Measurements from ENCODE around the gene ZC3H4. TPM values are rescaled to one million over a fixed set of nuclear protein-coding genes. Genes with fewer than 3 reads are reported as not detected.

Gene ZC3H4
- total and polyA plus RNA-seq, 2 donors (not counting 1 experiment from before 2014, with no cell fraction given): 12.7 to 73.7 TPM

- H3K79me2 ChIP-seq (ENCODE audit: control insufficient read depth, insufficient read depth, low read length): peaks cover 74% of the 10 kb centered on the region
- no peak overlapping the region for H2AFZ ChIP-seq (ENCODE audit: insufficient read depth, low read depth, low read length, poor library complexity, severe bottlenecking)
- H3K4me1 ChIP-seq (ENCODE audit: control insufficient read depth in 2 of 2, insufficient read depth in 2 of 2, low read length in 2 of 2): no peaks in the 10 kb centered on the region
- no peak overlapping the region for H3K4me3 Mint-ChIP-seq
- peaks cover 4% of the 10 kb centered on the region for H3K4me1 Mint-ChIP-seq
- H3K9me3 ChIP-seq (ENCODE audit: control extremely low read depth in 1 of 3, control insufficient read depth in 2 of 3, insufficient read depth in 1 of 3, low read length in 2 of 3): no peaks in the 10 kb centered on the region
- no peaks in the 10 kb centered on the region for H3K9me3 Mint-ChIP-seq (ENCODE audit: insufficient read depth)
- ChIA-PET POLR2A (no interaction called here), CTCF (no interaction called here)
- ATAC-seq (ENCODE audit: low read depth) (no peak), DNase-seq (no peak)
- no peak overlapping the region for H3K27ac Mint-ChIP-seq
- intact Hi-C loops (cut with micrococcal nuclease): loop anchor here (5.0 kb wide), 1 partner anchor 38 kb away; the partner anchor contains the start of gene ZC3H4
- TF ChIP-seq, protein P1, sequence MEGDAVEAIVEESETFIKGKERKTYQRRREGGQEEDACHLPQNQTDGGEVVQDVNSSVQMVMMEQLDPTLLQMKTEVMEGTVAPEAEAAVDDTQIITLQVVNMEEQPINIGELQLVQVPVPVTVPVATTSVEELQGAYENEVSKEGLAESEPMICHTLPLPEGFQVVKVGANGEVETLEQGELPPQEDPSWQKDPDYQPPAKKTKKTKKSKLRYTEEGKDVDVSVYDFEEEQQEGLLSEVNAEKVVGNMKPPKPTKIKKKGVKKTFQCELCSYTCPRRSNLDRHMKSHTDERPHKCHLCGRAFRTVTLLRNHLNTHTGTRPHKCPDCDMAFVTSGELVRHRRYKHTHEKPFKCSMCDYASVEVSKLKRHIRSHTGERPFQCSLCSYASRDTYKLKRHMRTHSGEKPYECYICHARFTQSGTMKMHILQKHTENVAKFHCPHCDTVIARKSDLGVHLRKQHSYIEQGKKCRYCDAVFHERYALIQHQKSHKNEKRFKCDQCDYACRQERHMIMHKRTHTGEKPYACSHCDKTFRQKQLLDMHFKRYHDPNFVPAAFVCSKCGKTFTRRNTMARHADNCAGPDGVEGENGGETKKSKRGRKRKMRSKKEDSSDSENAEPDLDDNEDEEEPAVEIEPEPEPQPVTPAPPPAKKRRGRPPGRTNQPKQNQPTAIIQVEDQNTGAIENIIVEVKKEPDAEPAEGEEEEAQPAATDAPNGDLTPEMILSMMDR (IDR thresholded peaks at IDR 0.05): no peak
- TF ChIP-seq EZH2 (IDR thresholded peaks at IDR 0.05; ENCODE audit: borderline replicate concordance, insufficient read depth, low read depth, low read length, poor library complexity, severe bottlenecking): no peak
- H3K4me3 ChIP-seq (ENCODE audit: control extremely low read depth in 1 of 5, extremely low read depth in 1 of 5, insufficient read depth in 1 of 5, low read depth in 2 of 5, low read length in 4 of 5): no peak overlapping the region
- H3K9ac ChIP-seq (ENCODE audit: low read length): no peak overlapping the region
- no peaks in the 10 kb centered on the region for H3K27me3 Mint-ChIP-seq
- H3K36me3 ChIP-seq (replicated peaks in 1 of 2; ENCODE audit: control extremely low read depth in 1 of 2, control insufficient read depth in 1 of 2, extremely low read depth in 1 of 2, insufficient read depth in 2 of 2, low read length in 1 of 2): peaks cover 0 to 66% of the 10 kb centered on the region in 2 experiments
- WGBS (ENCODE audit: insufficient coverage): 43% methylated on average over 9 of the region's 9 CpGs
- peaks cover 64% of the 10 kb centered on the region for H4K20me1 ChIP-seq (ENCODE audit: control insufficient read depth, insufficient read depth, low read length, poor library complexity, severe bottlenecking)
- no peak overlapping the region for H3K27ac ChIP-seq (ENCODE audit: low read length in 2 of 2)
- H3K4me2 ChIP-seq (replicated peaks; ENCODE audit: low read depth, low read length, poor library complexity, severe bottlenecking): no peak overlapping the region
- H3K27me3 ChIP-seq (replicated peaks in 1 of 4; ENCODE audit: control extremely low read depth in 1 of 4, control insufficient read depth in 3 of 4, insufficient read depth in 4 of 4, low read length in 3 of 4): no peaks in the 10 kb centered on the region
Observed at GRCh38 chr19:47074621-47075020, 39.0 kb downstream of the ZC3H4 start.

DNA sequence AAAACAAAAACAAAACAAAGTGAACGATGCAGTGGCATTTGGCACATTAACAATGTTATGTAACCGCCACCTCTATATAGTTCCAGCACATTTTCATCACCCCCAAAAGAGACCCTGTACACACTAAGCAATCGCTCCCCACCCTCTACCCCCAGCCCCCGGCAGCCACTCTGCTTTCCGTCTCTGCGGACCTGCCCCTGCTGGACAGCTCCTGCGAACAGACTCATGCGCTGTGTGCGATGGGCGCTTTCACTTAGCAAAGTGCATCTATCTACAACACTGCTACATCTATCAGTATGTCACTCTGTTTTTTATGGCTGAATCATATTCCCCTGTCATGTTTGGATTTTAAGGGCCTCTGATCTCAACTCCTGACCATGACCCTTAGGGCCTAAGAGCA is 40.0 kb downstream of the ZC3H4 start:
- H3K27ac Mint-ChIP-seq: no peak overlapping the region
- peaks cover 73% of the 10 kb centered on the region for H3K79me2 ChIP-seq (ENCODE audit: control insufficient read depth, insufficient read depth, low read length)
- no peak overlapping the region for H3K27ac ChIP-seq (ENCODE audit: low read length in 2 of 2)
- no peaks in the 10 kb centered on the region for H3K9me3 ChIP-seq (ENCODE audit: control extremely low read depth in 1 of 3, control insufficient read depth in 2 of 3, insufficient read depth in 1 of 3, low read length in 2 of 3)
- POLR2A ChIA-PET: no interaction called here
- CTCF ChIA-PET: no interaction called here
- H3K9ac ChIP-seq (ENCODE audit: low read length): no peak overlapping the region
- TF ChIP-seq EZH2 (IDR thresholded peaks at IDR 0.05; ENCODE audit: borderline replicate concordance, insufficient read depth, low read depth, low read length, poor library complexity, severe bottlenecking): no peak
- TF ChIP-seq, protein P1 (IDR thresholded peaks at IDR 0.05): no peak
- no peaks in the 10 kb centered on the region for H3K9me3 Mint-ChIP-seq (ENCODE audit: insufficient read depth)
- peaks cover 4% of the 10 kb centered on the region for H3K4me1 Mint-ChIP-seq
- peaks cover 73% of the 10 kb centered on the region for H4K20me1 ChIP-seq (ENCODE audit: control insufficient read depth, insufficient read depth, low read length, poor library complexity, severe bottlenecking)
- DNase-seq (no peak), ATAC-seq (ENCODE audit: low read depth) (no peak)
- H3K4me3 Mint-ChIP-seq: no peak overlapping the region
- H3K27me3 Mint-ChIP-seq: no peaks in the 10 kb centered on the region
- 100% methylated on average over 10 of the region's 10 CpGs for WGBS (ENCODE audit: insufficient coverage)
- intact Hi-C loops (cut with micrococcal nuclease): no loop called here
- H3K36me3 ChIP-seq (replicated peaks in 1 of 2; ENCODE audit: control extremely low read depth in 1 of 2, control insufficient read depth in 1 of 2, extremely low read depth in 1 of 2, insufficient read depth in 2 of 2, low read length in 1 of 2): peaks cover 0 to 75% of the 10 kb centered on the region in 2 experiments
- no peaks in the 10 kb centered on the region for H3K4me1 ChIP-seq (ENCODE audit: control insufficient read depth in 2 of 2, insufficient read depth in 2 of 2, low read length in 2 of 2)
- no peak overlapping the region for H2AFZ ChIP-seq (ENCODE audit: insufficient read depth, low read depth, low read length, poor library complexity, severe bottlenecking)
- no peak overlapping the region for H3K4me3 ChIP-seq (ENCODE audit: control extremely low read depth in 1 of 5, extremely low read depth in 1 of 5, insufficient read depth in 1 of 5, low read depth in 2 of 5, low read length in 4 of 5)
- H3K4me2 ChIP-seq (replicated peaks; ENCODE audit: low read depth, low read length, poor library complexity, severe bottlenecking): no peak overlapping the region
- H3K27me3 ChIP-seq (replicated peaks in 1 of 4; ENCODE audit: control extremely low read depth in 1 of 4, control insufficient read depth in 3 of 4, insufficient read depth in 4 of 4, low read length in 3 of 4): no peaks in the 10 kb centered on the region
